ENCODE results near the gene HECTD1.
A peak's percentile ranks its signal among the peaks of the same experiment; 100 is the strongest.
"Not testable (repeated sequence)": the region's sequence is repeated elsewhere in the genome, so short reads cannot be mapped to it uniquely, and the experiment has no call there.

Gene HECTD1

DNA sequence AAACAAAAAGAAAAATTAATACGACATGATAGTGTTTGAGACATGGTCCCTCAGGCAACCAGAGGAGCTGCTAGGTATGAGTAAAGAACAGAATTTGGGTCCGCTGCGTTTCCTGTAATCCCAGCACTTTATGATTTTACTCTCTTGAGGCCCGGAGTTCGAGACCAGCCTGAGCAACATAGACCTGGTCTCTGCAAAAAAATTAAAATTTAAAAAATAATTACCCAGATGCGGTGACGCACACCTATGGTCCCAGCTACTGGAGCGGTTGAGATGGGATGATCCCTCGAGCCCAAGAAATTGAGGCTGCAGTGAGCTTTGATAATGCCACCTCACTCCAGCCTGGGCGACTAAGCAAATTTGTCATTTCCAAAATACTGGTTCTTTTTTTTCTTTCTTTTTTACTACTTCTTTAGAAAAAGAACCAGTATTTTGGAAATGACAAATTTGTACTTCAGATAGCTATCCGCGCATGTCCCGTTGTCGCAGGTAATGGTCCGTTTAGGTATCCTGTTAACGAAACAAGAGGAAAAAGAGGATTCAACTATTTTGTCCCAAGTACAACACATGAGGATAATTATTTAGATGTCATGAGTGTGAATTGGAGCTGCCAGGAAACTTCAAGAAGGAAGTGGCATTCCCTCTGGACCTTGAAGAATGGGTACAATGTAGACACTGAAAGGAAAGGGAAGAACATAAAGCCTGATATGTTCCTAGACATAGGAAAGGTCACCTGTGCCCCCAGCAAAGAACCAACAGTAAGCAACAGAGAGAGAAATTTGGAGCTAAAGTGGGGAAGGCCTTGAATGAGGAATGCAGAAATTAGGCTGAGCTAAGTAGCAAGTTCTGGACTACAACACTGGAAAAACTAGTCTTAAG is 1.2 kb upstream of the HECTD1 start:
- TF ChIP-seq POLR2A (IDR thresholded peaks at IDR 0.05; ENCODE audit: low read length) (no peak), GATA1 (IDR thresholded peaks at IDR 0.05; ENCODE audit: low read depth, low read length) (no peak)
- peak; percentile 47 to 72 for DNase-seq

DNA sequence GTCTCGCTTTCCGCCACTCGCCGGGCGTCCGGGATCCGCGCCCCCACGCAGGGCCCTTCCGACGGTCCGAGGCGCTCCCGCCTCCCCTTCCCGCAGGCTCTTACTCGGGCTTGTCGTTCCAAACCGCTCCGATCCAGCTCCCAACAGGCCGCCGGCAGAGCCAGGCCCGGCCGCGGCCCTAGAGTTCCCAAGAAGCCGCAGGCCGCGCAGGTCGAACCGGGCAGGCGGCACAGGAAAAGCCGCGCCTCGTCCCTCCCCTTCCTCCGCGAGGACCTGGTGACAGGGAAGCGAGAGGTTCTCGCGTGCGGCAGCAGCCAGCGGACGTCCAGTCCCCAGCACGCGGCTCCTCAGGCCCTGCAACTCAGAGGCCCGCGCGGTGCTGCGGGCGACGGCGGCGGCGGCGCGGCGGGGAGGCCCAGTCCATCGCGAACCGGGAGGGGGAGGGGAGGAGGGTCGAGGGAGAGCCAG is 272 bp downstream of the HECTD1 start:
- TF ChIP-seq POLR2A (IDR thresholded peaks at IDR 0.05; ENCODE audit: low read length) (no peak), GATA1 (IDR thresholded peaks at IDR 0.05; ENCODE audit: low read depth, low read length) (no peak)
- no peak for DNase-seq

DNA sequence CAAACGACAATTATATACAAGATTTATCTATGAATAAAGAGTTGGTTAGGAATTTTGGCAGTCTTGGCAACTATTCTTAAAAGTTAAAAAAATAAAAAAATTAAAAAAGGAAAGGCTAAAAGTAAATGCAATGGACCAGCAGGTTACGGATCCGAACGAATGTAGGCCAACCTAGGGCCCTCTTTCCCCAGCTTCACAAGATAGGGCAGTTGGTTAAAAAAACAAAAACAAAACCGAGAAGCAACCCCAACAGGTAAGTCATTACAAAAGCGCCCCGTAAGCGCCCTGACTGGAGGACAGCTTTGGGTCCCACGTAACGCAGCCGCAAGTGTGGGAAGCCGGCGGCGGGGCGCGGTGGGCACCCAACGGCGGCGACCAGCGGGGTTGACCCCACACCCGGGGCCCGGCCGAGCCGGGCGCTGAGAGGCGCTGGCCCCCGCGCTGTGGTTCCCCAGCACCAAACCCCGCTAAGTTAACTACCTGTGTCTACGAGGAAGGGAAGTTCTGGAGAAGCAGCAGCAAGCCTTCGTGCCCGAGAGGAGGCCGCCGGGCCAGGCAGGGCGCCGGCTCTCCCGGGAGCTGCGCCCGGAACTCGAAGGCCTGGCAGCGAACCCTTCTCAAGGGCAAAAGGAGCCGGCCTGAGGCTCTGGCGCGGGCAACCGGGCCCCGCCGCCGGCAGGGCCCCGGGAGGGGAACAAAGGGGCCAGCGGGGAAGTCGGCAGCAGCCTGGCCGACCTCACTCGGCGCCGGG is 882 bp downstream of the HECTD1 start:
- peak; percentile 74 to 87 for DNase-seq
- TF ChIP-seq GATA1 (IDR thresholded peaks at IDR 0.05; ENCODE audit: low read depth, low read length) = no peak
- TF ChIP-seq POLR2A (IDR thresholded peaks at IDR 0.05; ENCODE audit: low read length) = no peak

DNA sequence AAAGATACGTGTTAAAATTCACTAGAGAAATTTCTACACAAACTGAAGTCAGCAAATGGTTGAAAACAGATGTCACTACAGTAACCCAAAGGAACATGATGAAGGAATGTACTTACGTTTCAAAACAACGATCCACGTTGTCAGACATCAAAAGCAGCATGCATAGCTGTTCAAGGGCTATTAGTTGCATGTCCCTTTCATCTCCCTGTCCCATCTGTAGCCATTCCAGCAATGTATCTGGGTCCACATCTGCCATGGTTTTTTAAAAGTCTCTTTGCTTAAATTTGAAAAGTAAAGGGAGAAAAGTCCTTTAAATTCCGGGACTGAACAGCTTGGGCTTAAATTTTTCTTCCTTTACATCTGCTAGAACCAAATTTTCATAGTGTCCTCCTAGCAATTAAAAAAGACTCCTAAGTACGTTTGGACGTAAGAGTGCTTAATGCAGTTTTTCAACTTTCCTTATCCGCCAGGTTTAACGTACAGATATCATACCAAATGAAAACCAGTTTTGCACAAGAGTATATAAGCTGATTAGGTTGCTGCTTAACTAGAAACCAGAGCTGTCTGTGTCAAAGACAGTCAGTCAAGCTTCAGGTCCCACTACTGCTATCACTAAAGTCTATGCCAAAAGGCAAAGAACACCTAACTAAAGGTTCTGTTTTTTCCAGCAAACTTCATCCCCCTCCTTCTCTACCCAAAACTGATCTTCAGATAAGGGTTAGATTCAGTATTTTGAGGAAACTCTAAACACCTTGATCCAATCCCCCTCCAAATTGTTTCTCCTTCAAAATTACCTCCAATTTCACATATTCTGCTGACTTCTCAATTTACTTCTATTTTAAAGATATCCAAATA is 1.7 kb downstream of the HECTD1 start:
- TF ChIP-seq POLR2A (IDR thresholded peaks at IDR 0.05; ENCODE audit: low read length) = peak; percentile 90
- no peak for TF ChIP-seq GATA1 (IDR thresholded peaks at IDR 0.05; ENCODE audit: low read depth, low read length)
- peak; percentile 84 to 87 for DNase-seq

DNA sequence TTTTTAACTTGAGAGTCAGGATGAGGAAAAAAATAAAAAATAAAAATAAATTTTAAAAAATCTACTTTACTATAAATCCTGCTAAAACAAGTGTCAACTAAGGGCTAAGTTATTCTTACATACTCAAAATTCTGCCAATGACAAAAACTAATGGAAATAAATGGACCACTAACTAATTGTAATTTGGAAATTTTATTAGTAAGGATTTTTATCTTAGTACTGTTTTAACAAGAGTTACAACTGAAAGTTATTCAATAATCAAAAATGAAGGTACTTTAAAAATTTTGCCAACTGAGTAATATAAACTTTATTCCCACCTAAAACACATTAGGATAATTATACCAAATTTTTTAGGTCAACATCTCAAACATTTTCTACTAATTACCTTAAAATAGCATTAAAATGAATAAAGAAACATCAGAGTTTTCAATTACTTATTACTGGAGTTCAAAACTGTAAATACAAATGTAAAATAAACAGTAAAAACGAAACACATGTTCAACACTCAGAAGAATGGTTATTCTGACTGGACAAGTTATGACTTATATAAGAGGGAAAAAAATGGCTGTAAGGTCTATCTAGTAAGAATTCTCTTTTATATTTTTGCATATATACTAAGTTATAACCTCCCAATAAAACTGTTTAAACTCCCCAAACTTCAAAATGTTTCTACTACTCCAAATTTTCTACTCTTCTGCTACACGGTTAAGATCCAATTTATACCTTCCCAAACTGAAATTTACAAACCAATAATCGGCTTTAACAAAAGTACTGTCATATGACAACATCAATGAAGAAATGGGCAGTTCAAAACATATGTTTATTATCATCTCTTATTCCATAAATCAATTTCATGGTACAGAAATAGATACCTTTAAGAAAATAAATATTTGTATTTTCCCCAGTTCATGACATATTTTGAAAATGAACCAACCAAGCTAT is 2.7 kb downstream of the HECTD1 start:
- TF ChIP-seq GATA1 (IDR thresholded peaks at IDR 0.05; ENCODE audit: low read depth, low read length) = no peak
- no peak for TF ChIP-seq POLR2A (IDR thresholded peaks at IDR 0.05; ENCODE audit: low read length)
- peak; percentile 12 to 41 for DNase-seq

DNA sequence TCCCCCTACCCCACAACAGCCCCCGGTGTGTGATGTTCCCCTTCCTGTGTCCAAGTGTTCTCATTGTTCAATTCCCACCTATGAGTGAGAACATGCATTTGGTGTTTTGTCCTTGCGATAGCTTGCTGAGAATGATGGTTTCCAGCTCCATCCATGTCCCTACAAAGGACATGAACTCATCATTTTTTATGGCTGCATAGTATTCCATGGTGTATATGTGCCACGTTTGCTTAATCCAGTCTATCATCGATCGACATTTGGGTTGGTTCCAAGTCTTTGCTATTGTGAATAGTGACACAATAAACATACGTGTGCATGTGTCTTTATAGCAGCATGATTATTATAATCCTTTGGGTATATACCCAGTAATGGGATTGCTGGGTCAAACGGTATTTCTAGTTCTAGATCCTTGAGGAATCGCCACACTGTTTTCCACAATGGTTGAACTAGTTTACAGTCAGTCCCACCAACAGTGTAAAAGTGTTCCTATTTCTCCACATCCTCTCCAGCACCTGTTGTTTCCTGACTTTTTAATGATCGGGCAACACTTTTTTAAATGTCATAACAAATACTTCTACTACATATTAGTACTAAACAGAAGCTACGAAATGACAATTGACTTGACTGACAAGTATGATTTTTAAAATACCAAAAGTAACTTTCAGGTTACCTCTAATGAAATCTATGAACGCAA is 3.5 kb downstream of the HECTD1 start:
- DNase-seq = not testable (repeated sequence)

DNA sequence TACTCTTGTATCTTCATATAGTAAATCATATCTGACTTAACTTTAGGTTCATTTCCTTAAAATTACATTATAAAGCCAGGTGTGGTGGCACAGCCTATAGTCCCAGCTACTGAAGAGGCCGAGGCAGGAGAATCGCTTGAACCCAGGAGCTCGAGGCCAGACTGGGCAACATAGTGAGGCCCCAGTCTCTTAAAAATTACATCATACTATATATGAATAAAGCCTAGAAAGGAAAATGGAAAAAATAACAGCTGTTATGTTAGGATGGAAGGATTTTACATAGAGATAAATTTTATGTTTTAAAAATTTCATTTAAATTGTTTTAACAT is 4.2 kb downstream of the HECTD1 start:
- TF ChIP-seq POLR2A (IDR thresholded peaks at IDR 0.05; ENCODE audit: low read length) = no peak
- no peak for TF ChIP-seq GATA1 (IDR thresholded peaks at IDR 0.05; ENCODE audit: low read depth, low read length)
- DNase-seq = no peak

DNA sequence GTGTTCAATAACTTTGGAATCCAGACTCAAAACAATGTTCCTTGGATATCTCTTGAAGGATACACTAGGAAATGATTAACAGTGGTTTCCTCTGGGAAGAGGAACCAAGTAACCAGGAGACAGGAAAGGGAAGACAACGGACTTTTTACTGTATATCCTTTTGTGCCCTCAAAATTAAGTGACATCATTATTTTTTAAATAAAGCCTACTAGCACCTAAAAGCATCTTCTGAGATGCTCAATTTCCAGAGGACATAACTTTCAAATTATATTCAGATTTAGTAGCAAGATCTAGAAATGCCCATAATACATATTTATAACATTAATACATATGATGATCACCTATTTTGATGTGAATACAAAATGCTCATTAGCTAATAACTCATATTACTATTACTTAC is 6.5 kb downstream of the HECTD1 start:
- no peak for DNase-seq
- TF ChIP-seq GATA1 (IDR thresholded peaks at IDR 0.05; ENCODE audit: low read depth, low read length) (no peak), POLR2A (IDR thresholded peaks at IDR 0.05; ENCODE audit: low read length) (no peak)

DNA sequence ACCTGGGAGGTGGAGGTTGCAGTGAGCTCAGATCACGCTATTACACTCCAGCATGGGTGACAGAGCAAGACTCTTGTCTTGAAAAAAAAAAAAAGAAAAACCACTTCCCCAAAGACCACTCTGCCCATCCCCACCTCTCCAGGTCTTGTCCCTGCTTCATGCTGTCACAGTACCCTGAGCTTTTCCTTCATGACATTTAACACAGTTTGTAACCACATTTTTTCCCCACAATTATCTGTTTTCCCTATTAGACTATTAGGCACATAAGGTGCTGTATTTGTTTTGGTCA is 6.9 kb downstream of the HECTD1 start:
- no peak for TF ChIP-seq POLR2A (IDR thresholded peaks at IDR 0.05; ENCODE audit: low read length)
- no peak for TF ChIP-seq GATA1 (IDR thresholded peaks at IDR 0.05; ENCODE audit: low read depth, low read length)
- no peak for DNase-seq

DNA sequence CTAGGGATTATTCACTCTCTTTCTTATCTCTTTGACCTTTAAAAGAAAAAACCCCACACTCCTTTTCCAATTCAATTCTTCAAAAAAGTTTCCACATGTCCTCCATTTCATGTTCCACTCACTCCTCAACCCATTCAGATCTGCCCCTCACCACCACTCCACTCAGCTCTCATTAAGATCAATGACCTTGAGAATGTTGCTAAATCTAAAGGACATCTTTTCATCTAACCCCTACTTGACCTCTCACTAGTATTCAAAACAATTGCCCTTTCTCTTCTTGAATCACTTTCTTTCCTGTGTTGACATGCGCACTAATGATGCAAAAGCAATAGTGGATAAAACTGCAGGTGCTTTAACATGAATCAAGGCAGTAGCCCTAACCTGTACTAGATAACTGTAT is 9.9 kb downstream of the HECTD1 start:
- DNase-seq = no peak
- TF ChIP-seq POLR2A (IDR thresholded peaks at IDR 0.05; ENCODE audit: low read length) (no peak), GATA1 (IDR thresholded peaks at IDR 0.05; ENCODE audit: low read depth, low read length) (no peak)

DNA sequence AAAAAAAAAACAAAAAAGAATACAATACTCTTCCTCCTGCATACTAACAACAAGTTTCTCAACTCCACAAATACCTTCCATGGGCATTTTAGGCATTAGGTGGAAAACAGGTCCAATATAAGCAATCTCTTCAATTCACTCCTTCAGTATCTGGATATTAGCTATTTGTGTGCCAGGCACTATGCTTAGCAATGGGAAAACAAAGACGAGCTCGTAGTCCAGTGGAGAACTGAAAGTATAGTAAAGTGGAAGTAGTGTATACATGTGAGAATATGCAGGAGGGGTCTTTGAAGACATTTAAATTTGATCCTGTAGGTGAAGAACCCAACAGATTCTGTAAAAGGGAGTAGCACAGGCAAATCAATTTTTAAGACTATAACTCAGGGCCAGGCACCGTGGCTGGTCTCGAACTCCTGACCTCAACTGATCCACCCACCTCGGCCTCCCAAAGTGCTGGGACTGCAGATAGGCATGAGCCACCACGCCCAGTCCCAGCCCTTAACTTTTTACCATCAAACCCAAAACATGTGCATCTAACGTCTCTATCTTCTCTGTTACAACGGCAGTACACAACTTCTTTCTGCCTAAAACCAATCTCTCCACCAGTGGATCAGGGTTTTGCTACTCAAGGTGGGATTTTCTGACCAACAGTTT is 10.6 kb downstream of the HECTD1 start:
- peak; percentile 59 to 78 for DNase-seq
- TF ChIP-seq GATA1 (IDR thresholded peaks at IDR 0.05; ENCODE audit: low read depth, low read length) (no peak), POLR2A (IDR thresholded peaks at IDR 0.05; ENCODE audit: low read length) (no peak)

DNA sequence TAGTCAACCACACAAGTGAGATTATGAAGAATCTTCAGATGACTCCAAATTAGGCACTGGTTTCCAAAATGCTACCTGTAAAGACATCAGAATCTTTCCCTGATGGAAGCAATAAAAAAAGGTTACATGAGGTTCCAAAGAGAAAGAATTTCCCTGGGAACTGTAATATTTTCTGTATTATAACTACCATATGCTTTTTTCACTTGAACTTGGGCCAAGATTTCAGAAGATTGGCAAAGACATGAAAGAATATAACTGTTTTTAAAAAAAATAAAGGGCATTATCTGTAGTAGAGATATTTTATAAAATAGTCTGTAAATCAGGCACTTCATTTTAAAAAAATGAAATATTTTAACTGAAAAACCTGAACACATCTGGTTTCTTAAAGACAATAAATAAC is 12.9 kb downstream of the HECTD1 start:
- no peak for DNase-seq
- no peak for TF ChIP-seq POLR2A (IDR thresholded peaks at IDR 0.05; ENCODE audit: low read length)
- no peak for TF ChIP-seq GATA1 (IDR thresholded peaks at IDR 0.05; ENCODE audit: low read depth, low read length)
